ENCODE measurements around the gene MCOLN3.

MCOLN3 gene

DNA sequence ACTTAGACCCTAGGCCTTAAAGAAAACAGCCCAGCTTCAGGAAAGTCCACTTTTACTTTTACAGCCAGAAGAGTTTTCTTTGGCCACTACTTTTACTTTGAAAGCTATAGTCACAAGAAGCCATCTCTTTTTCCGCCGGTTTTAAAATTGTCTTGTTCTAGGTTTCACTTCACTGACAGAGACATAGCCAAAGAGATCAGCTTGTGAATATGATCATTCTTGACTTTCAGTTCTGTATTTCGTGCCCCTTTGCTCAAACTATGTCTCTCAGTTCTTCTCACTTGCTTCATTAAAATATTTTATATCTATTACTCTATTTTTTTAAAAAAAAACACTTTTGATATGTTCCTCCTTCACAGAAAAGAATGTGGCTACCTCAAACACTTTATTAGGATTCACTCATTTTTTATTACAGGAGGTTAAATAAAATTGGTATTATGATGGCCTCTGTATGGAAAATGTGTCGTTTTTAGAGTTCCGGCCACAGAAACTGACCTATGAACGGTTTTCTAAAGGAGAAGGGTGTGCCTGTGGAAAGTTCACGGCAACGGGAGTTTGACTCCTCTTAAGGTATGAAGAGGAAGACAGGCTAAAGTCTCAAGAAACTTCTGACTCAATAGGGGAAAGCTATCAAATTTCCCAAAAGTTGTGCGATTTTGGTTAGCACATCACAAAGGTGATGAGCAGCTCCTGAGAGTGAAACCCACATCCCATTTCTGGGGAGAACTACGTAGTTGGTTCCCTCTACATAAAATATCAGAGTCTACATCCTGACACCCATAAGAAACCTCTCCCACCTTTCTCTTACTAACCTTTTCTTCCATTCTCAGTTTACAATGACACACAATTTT lies 52.6 kb downstream of the MCOLN3 start (continued):
- TF ChIP-seq, protein P1, sequence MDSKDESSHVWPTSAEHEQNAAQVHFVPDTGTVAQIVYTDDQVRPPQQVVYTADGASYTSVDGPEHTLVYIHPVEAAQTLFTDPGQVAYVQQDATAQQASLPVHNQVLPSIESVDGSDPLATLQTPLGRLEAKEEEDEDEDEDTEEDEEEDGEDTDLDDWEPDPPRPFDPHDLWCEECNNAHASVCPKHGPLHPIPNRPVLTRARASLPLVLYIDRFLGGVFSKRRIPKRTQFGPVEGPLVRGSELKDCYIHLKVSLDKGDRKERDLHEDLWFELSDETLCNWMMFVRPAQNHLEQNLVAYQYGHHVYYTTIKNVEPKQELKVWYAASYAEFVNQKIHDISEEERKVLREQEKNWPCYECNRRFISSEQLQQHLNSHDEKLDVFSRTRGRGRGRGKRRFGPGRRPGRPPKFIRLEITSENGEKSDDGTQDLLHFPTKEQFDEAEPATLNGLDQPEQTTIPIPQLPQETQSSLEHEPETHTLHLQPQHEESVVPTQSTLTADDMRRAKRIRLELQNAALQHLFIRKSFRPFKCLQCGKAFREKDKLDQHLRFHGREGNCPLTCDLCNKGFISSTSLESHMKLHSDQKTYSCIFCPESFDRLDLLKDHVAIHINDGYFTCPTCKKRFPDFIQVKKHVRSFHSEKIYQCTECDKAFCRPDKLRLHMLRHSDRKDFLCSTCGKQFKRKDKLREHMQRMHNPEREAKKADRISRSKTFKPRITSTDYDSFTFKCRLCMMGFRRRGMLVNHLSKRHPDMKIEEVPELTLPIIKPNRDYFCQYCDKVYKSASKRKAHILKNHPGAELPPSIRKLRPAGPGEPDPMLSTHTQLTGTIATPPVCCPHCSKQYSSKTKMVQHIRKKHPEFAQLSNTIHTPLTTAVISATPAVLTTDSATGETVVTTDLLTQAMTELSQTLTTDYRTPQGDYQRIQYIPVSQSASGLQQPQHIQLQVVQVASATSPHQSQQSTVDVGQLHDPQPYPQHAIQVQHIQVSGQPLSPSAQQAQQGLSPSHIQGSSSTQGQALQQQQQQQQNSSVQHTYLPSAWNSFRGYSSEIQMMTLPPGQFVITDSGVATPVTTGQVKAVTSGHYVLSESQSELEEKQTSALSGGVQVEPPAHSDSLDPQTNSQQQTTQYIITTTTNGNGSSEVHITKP (tag by site-specific recombination; IDR thresholded peaks at IDR 0.05): no peak

DNA sequence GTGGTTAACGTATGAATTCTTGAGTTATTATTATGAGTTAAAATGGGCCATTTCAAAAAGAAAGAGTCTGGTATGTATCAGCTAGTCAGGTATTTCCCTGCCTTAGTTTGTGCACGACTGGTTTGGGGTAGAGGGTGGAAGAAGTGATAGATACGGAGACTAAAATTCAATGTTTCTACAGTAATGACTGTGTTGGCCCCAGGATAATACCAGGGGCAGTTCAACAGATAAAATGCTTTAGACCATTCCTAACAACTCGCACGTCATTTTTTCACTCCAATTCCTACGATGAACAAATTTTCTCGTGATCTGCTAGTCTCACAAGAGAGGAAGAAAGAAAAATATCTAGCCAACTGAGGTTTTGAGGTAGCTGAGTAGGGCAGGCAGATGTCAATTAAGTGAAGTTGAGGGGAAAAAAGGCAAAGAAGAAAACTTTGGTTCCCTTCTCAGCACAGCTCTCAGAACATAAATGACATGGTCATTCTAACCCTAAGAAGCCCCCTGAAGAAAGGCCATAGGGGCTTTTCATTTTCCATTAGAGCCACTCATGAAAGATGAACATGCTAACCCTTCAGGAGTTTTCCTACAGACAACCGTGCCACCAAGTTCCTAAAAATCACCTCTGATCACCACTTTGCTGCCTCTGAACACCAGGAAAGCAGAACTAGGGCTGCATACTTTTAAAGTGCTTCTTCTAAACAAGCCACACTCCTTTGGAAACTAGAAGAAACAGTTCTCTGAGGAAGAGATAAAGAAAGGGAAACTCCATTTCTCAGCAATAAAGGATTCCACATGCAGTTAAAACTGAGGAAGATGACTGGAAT lies 57.0 kb downstream of the MCOLN3 start:
- Histone ChIP-seq H3K36me3 (ENCODE audit: control insufficient read depth in 2 of 2, insufficient read depth in 1 of 2, low read length in 2 of 2) (no peaks in the 10 kb centered on the region), H3K9me3 (ENCODE audit: control insufficient read depth, insufficient read depth, low read depth, low read length) (no peaks in the 10 kb centered on the region), H3K4me1 (ENCODE audit: control insufficient read depth, insufficient read depth, low read length) (no peaks in the 10 kb centered on the region), H3K4me3 (ENCODE audit: low read depth, low read length) (no peak overlapping the region), H3K27ac (ENCODE audit: extremely low read depth, low read depth, low read length) (no peak overlapping the region)
- ChIA-PET POLR2A (no interaction called here), CTCF (interaction anchor here (0.5 to 0.6 kb wide), 2 partner anchors 10 to 12 kb away, joined by 3 to 4 read pairs; no protein-coding TSS in a partner anchor)
- TF ChIP-seq MYNN (tag by site-specific recombination; IDR thresholded peaks at IDR 0.05; ENCODE audit: borderline replicate concordance) (no peak), ZNF501 (tag by site-specific recombination; IDR thresholded peaks at IDR 0.05) (no peak), ZNF335 (tag by site-specific recombination; conservative IDR thresholded peaks at IDR 0.05) (no peak), ZNF626 (tag by site-specific recombination; IDR thresholded peaks at IDR 0.05) (no peak), OVOL3 (tag by site-specific recombination; IDR thresholded peaks at IDR 0.05) (no peak)

DNA sequence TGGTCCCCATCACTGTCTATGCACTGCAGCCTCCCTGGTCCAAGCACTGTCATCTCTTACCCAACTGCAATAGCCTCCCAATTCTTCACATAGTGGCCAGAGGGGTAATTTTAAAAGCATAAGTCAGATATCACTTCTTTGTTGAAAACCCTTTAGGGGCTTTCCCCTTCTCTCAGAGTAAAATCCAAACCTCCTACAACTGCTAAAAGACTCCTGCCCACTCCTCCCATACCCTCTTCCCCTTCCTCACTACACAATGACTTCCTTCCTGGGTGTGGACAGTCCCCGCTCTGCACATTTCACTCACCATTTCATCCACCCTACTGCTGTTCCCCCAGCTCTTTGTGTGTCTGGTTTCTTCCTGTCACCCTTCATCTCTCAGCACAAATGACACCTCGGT lies 59.7 kb downstream of the MCOLN3 start:
- H3K36me3 ChIP-seq (ENCODE audit: control insufficient read depth in 2 of 2, insufficient read depth in 1 of 2, low read length in 2 of 2): no peaks in the 10 kb centered on the region
- TF ChIP-seq HOXA7 (CRISPR knock-in tag; IDR thresholded peaks at IDR 0.05; ENCODE audit: borderline replicate concordance): no peak
- no peak for TF ChIP-seq ZNF571 (tag by site-specific recombination; IDR thresholded peaks at IDR 0.05)
- TF ChIP-seq, protein P2, sequence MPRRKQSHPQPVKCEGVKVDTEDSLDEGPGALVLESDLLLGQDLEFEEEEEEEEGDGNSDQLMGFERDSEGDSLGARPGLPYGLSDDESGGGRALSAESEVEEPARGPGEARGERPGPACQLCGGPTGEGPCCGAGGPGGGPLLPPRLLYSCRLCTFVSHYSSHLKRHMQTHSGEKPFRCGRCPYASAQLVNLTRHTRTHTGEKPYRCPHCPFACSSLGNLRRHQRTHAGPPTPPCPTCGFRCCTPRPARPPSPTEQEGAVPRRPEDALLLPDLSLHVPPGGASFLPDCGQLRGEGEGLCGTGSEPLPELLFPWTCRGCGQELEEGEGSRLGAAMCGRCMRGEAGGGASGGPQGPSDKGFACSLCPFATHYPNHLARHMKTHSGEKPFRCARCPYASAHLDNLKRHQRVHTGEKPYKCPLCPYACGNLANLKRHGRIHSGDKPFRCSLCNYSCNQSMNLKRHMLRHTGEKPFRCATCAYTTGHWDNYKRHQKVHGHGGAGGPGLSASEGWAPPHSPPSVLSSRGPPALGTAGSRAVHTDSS (tag by site-specific recombination; IDR thresholded peaks at IDR 0.05): no peak
- no peak for TF ChIP-seq PRDM1 (tag by site-specific recombination; IDR thresholded peaks at IDR 0.05)
- TF ChIP-seq, protein P1 (tag by site-specific recombination; IDR thresholded peaks at IDR 0.05): peak; percentile 68
- TF ChIP-seq ZBTB48 (tag by site-specific recombination; IDR thresholded peaks at IDR 0.05): no peak
- H3K4me3 ChIP-seq (ENCODE audit: low read depth, low read length): no peak overlapping the region
- CTCF ChIA-PET: no interaction called here
- no peak overlapping the region for H3K27ac ChIP-seq (ENCODE audit: extremely low read depth, low read depth, low read length)
- H3K4me1 ChIP-seq (ENCODE audit: control insufficient read depth, insufficient read depth, low read length): no peaks in the 10 kb centered on the region
- POLR2A ChIA-PET: no interaction called here
- H3K9me3 ChIP-seq (ENCODE audit: control insufficient read depth, insufficient read depth, low read depth, low read length): no peaks in the 10 kb centered on the region
